Activated CD8-positive, alpha-beta T cell treated with anti-CD3 and anti-CD28 coated beads for 36 hours (primary cell): ENCODE results near the gene TRIM46. TPM values are rescaled to one million over a fixed set of nuclear protein-coding genes. Genes with fewer than 3 reads are reported as not detected.

Experiments
- ATAC-seq: fragments of 200-7000 bp; cut with Tn5 transposase; one replicate; pipeline ENCODE4 v1.10.0; 2021; ENCODE audit warnings: mild to moderate bottlenecking, moderate library complexity
- CTCF ChIA-PET: fragments of 350-600 bp; sonication (Branson Sonifier 250); formaldehyde crosslinking; loops from one replicate; lab custom pipeline; 2021; ENCODE audit warnings: antibody characterized with exemption; lab: Charles Lee
- POLR2A ChIA-PET: fragments of 350-600 bp; sonication (Branson Sonifier 250); formaldehyde crosslinking; loops from one replicate; lab custom pipeline; 2021; ENCODE audit warnings: antibody characterized with exemption; lab: Charles Lee
- DNase-seq: peaks from one replicate; pipeline ENCODE4 v3.0.0-alpha.2; 2020
- H3K27ac Mint-ChIP-seq: one replicate; pipeline ENCODE4 v1.8.0; 2021; ENCODE audit warnings: mild to moderate bottlenecking, mixed read lengths
- H3K27me3 Mint-ChIP-seq: one replicate; pipeline ENCODE4 v1.8.0; 2021; ENCODE audit warnings: mixed read lengths
- H3K36me3 Mint-ChIP-seq: one replicate; pipeline ENCODE4 v1.8.0; 2021; ENCODE audit warnings: low read depth, mixed read lengths
- H3K4me1 Mint-ChIP-seq: one replicate; pipeline ENCODE4 v1.8.0; 2021; ENCODE audit warnings: low read depth, mixed read lengths
- H3K4me3 Mint-ChIP-seq: one replicate; pipeline ENCODE4 v1.8.0; 2021; ENCODE audit warnings: mild to moderate bottlenecking, moderate library complexity, mixed read lengths
- H3K9me3 Mint-ChIP-seq: one replicate; pipeline ENCODE4 v1.8.0; 2021; ENCODE audit warnings: mixed read lengths
- intact Hi-C: fragments of 100-400 bp; cut with micrococcal nuclease; formaldehyde crosslinking; loops from one replicate; pipeline ENCODE4 v1.10.0; 2022
- total RNA-seq, 2 experiments: library from RNA; stranded (reverse); gene quantifications; one replicate each; pipeline ENCODE4 v1.2.3, GENCODE V29; 2021
- TF ChIP-seq, protein P1 (sequence below): fragments of 200-600 bp; IDR thresholded peaks from one replicate; pipeline ENCODE4 v1.8.0; 2022; ENCODE audit warnings: antibody characterized with exemption, mild to moderate bottlenecking

Gene TRIM46
- total RNA-seq, 2 experiments from 2014 or later: 5.8 to 6.1 TPM

DNA sequence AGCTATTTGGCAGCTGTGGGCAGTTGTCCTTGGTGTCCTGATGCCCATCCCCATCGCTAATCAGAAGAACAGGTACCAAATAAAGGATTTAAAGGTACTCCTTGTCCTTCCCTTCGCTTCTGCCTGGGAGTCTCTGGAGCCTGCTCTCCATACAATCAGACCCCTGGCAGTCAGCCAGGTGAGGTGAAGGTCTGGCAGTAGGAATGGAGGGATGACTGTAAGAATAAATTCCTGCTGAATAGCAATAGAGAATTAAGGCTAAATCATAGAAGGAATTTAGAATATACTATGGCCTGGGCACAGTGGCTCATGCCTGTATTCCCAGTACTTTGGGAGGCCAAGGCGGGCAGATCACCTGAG lies 24.9 kb downstream of the TRIM46 start:
- intact Hi-C loops: no loop called here
- TF ChIP-seq, protein P1, sequence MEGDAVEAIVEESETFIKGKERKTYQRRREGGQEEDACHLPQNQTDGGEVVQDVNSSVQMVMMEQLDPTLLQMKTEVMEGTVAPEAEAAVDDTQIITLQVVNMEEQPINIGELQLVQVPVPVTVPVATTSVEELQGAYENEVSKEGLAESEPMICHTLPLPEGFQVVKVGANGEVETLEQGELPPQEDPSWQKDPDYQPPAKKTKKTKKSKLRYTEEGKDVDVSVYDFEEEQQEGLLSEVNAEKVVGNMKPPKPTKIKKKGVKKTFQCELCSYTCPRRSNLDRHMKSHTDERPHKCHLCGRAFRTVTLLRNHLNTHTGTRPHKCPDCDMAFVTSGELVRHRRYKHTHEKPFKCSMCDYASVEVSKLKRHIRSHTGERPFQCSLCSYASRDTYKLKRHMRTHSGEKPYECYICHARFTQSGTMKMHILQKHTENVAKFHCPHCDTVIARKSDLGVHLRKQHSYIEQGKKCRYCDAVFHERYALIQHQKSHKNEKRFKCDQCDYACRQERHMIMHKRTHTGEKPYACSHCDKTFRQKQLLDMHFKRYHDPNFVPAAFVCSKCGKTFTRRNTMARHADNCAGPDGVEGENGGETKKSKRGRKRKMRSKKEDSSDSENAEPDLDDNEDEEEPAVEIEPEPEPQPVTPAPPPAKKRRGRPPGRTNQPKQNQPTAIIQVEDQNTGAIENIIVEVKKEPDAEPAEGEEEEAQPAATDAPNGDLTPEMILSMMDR: no peak
- POLR2A ChIA-PET: interaction anchor here (1.1 kb wide), 1 partner anchor 11 kb away, joined by 5 read pairs; the partner anchor contains the start of gene MTX1
- Mint-ChIP-seq H3K36me3 (no peaks in the 10 kb centered on the region), H3K4me1 (peaks cover 13% of the 10 kb centered on the region), H3K4me3 (no peak overlapping the region), H3K27ac (no peak overlapping the region), H3K27me3 (no peaks in the 10 kb centered on the region), H3K9me3 (no peaks in the 10 kb centered on the region)
- DNase-seq (no peak), ATAC-seq (no peak)
- CTCF ChIA-PET: interaction anchor here (7.5 kb wide), 1 partner anchor 9 kb away, joined by 61 read pairs; the partner anchor contains the start of genes MTX1 and THBS3

DNA sequence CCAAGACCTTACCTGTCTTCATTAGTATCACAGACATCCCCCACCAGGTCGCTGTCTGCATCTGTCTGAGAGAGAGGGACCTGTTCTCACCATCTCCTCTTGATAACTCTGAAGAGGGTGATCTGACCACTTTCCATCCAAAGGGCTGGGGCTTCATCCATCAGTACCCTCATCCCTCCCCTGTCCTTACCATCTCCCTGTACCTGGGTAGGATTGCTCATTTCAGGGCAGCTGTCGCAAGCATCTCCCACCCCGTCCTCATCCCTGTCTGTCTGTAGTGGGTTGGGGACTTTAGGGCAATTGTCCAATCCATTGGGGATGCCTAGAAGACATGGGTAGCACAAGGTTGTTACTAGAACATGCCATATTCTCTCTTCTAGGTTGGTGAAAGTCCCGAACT lies 26.1 kb downstream of the TRIM46 start:
- ATAC-seq (no peak), DNase-seq (no peak)
- Mint-ChIP-seq H3K27ac (no peak overlapping the region), H3K4me1 (peaks cover 7% of the 10 kb centered on the region), H3K27me3 (no peaks in the 10 kb centered on the region), H3K4me3 (no peak overlapping the region), H3K36me3 (no peaks in the 10 kb centered on the region), H3K9me3 (no peaks in the 10 kb centered on the region)
- ChIA-PET POLR2A (no interaction called here), CTCF (no interaction called here)
- intact Hi-C loops: no loop called here
- TF ChIP-seq, protein P1: no peak

DNA sequence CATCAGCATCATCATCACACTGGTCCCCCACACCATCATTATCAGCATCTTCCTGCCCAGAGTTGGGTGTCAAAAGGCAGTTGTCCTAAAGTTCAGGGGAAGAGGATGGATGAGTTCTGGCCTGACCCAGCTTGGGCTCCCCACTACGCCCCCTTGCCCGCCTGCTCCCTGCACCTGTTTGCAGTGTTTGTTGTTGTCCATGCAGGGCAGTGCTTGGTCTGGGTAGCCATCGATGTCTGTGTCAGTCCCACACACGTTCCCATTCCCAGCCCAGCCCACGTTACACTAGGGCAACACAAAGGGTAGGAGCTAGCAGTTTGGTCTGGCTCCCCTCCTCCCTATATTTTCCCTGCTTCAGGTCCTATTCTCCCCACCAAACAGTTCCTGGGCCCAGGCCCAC lies 27.3 kb downstream of the TRIM46 start:
- POLR2A ChIA-PET: no interaction called here

DNA sequence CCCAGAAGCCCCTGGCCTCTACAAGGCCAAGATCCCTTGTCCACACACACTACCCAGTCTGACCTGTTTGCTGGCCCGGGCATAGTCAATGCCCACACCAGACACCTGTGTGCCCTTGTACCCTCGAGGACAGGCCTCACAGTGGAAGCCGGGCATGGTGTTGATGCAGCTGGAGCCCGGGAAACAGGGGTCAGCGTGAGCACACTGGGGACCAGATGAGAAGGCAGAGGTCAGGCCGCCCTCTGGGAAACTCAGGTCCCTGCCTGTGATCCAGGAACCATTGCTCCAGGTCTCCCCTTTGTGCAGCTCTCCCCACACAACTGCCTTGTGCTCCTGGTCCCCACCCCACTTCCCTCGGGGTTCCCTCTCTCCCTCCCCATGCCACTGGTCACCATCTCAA lies 28.5 kb downstream of the TRIM46 start:
- DNase-seq (no peak), ATAC-seq (no peak)
- Mint-ChIP-seq H3K27ac (no peak overlapping the region), H3K27me3 (no peaks in the 10 kb centered on the region), H3K4me3 (no peak overlapping the region), H3K9me3 (no peaks in the 10 kb centered on the region), H3K36me3 (no peaks in the 10 kb centered on the region), H3K4me1 (peaks cover 6% of the 10 kb centered on the region)
- ChIA-PET POLR2A (interaction anchor here (0.7 to 1.3 kb wide), 2 partner anchors 39 to 43 kb away, joined by 3 to 4 read pairs; a partner anchor contains a TSS), CTCF (no interaction called here)
- TF ChIP-seq, protein P1: no peak
- intact Hi-C loops: no loop called here

More for the DNA sequence above, 27.3 kb downstream of the TRIM46 start:
- ATAC-seq (no peak), DNase-seq (no peak)
- no peak overlapping the region for H3K27ac Mint-ChIP-seq
- CTCF ChIA-PET: interaction anchor here (1.0 to 1.4 kb wide), 2 partner anchors 26 to 50 kb away, joined by 3 to 4 read pairs; no protein-coding TSS in a partner anchor
- no peaks in the 10 kb centered on the region for H3K9me3 Mint-ChIP-seq
- intact Hi-C loops: no loop called here
- no peak overlapping the region for H3K4me3 Mint-ChIP-seq
- H3K36me3 Mint-ChIP-seq: no peaks in the 10 kb centered on the region
- no peaks in the 10 kb centered on the region for H3K4me1 Mint-ChIP-seq
- H3K27me3 Mint-ChIP-seq: no peaks in the 10 kb centered on the region
- TF ChIP-seq, protein P1: no peak

DNA sequence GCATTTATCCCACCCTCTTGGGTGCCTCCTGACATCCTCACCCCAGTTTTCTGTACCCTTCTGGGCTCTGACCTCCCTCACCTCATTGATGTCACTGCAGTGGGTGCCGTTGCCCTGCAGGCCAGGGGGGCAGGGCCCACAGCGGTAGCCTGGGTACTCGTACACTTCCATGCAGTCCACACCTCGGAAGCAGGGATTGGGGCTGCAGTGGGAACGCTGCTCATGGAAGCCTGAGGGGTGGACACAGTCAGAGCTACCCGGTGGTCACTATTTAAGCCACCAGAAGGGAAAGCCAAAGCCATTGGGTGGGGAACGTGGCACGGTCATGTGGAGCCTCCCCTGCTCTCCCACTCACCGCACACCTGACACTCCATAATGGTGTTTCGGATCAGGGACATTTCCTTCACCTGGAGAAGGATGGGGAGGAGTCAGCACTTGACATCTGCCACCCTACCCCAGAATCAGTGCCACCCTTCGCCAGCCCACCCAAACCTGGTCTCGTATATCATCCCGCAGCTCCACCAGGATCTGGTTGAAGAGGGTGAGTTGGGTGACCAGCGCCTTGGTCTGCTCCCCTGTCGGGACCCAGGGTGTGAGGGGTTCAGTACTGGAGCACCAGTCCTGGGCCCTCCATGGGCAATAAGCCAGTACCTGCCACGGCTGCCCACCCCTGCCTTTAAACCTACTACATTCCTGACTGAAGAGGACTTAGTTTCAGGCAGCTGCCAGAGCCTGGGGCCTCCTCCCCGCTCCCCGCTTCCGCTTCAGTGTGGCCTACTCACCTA lies 29.3 kb downstream of the TRIM46 start:
- ChIA-PET POLR2A (interaction anchor here (1.3 kb wide), 1 partner anchor 9 kb away, joined by 7 read pairs; no protein-coding TSS in a partner anchor), CTCF (interaction anchor here (2.0 kb wide), 1 partner anchor 48 kb away, joined by 14 read pairs; no protein-coding TSS in a partner anchor)
- H3K4me1 Mint-ChIP-seq: peaks cover 11% of the 10 kb centered on the region
- no peaks in the 10 kb centered on the region for H3K36me3 Mint-ChIP-seq
- H3K27ac Mint-ChIP-seq: no peak overlapping the region
- H3K4me3 Mint-ChIP-seq: no peak overlapping the region
- intact Hi-C loops: no loop called here
- TF ChIP-seq, protein P1: no peak
- ATAC-seq (no peak), DNase-seq (no peak)
- H3K9me3 Mint-ChIP-seq: no peaks in the 10 kb centered on the region
- no peaks in the 10 kb centered on the region for H3K27me3 Mint-ChIP-seq
